Measurements from ENCODE around the gene HPF1. TPM values are rescaled to one million over a fixed set of nuclear protein-coding genes. Genes with fewer than 3 reads are reported as not detected.
"Not testable (repeated sequence)": the region's sequence is repeated elsewhere in the genome, so short reads cannot be mapped to it uniquely, and the experiment has no call there.

Gene HPF1
- polyA plus RNA-seq, 3 donors = 10.2 to 29.9 (median 25.1) TPM

DNA sequence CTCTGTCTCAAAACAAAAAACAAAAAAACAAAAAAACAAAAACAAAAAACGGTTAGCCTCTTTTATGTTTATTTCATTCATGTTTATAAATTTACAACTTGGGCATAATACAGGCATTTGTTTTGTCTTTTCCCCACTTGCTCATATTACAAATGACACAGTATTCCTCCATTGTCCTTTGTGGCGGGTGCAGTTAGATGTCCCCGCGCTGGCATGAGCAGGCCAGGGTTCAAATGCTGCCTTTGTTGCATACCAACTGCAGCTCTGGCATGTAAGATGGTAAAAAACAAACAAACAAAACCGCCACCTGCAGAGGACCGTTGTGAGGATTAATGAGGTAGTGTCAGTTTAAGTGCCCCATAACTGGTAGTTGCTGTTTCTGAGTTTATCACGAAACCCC, 16.1 kb upstream of the HPF1 start:
- no peaks in the 10 kb centered on the region for H3K9me3 ChIP-seq (replicated peaks in 1 of 2; ENCODE audit: control insufficient read depth in 1 of 2, insufficient read depth in 1 of 2, low read length in 2 of 2)
- H3K4me3 Mint-ChIP-seq = no peak overlapping the region

DNA sequence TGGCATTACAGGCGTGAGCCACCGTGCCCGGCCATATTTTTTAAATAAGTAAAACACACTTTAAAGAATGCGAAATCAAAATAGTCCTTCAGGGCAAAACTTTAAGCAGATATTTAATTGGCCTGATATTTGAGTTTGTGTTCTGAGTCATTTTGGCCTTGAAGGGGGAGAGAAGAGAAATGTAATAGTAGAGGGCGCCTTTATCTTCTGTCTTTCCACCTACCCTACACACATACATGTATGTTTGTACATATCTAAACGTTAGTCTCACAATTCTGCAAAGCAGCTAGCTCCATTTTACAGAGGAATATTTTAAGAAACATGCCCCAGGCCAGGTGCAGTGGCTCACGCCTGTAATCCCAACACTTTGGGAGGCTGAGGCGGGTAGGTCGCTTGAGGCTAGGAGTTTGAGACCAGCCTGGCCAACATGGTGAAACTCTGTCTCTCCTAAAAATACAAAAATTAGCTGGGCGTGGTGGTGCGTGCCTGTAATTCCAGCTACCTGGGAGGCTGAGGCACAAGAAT, 13.9 kb upstream of the HPF1 start:
- H3K27me3 ChIP-seq (ENCODE audit: control insufficient read depth in 2 of 2, insufficient read depth in 2 of 2, low read length in 2 of 2) = peaks cover 11 to 23% of the 10 kb centered on the region in 2 donors
- H3K36me3 ChIP-seq (replicated peaks in 1 of 2; ENCODE audit: control insufficient read depth in 1 of 2, insufficient read depth in 2 of 2, low read length in 2 of 2); H3K79me2 ChIP-seq (ENCODE audit: insufficient read depth, low read length); H3K4me3 Mint-ChIP-seq; H3K9ac ChIP-seq (ENCODE audit: insufficient read depth, low read length, poor library complexity, severe bottlenecking); H3K4me2 ChIP-seq (replicated peaks; ENCODE audit: extremely low read depth, low read length, poor library complexity, severe bottlenecking); H3K9me3 ChIP-seq (replicated peaks in 1 of 2; ENCODE audit: control insufficient read depth in 1 of 2, insufficient read depth in 1 of 2, low read length in 2 of 2); H3K4me3 ChIP-seq (replicated peaks in 1 of 3; ENCODE audit: low read depth in 2 of 3, low read length in 3 of 3); H3K27ac Mint-ChIP-seq; H4K20me1 ChIP-seq (ENCODE audit: insufficient read depth, low read length); intact Hi-C loops (cut with micrococcal nuclease); DNase-seq; H3K27ac ChIP-seq (ENCODE audit: low read depth in 1 of 2, low read length in 2 of 2); H3K36me3 Mint-ChIP-seq; H2AFZ ChIP-seq (ENCODE audit: insufficient read depth, low read depth, low read length, poor library complexity, severe bottlenecking); H3K4me1 ChIP-seq (ENCODE audit: control insufficient read depth in 1 of 2, insufficient read depth in 2 of 2, low read length in 2 of 2): not testable (repeated sequence)
- peaks cover 17% of the 10 kb centered on the region for H3K4me1 Mint-ChIP-seq
- 93% methylated on average over 2 of the region's 11 CpGs for WGBS (ENCODE audit: insufficient coverage)
- peaks cover 24 to 45% (median 29%) of the 10 kb centered on the region in 3 donors for H3K27me3 Mint-ChIP-seq (ENCODE audit: low read depth in 3 of 3)
- H3K9me3 Mint-ChIP-seq = peaks cover 0 to 14% (median 4%) of the 10 kb centered on the region in 7 donors

More for the DNA sequence above, 16.1 kb upstream of the HPF1 start:
- intact Hi-C loops (cut with micrococcal nuclease) = no loop called here
- Mint-ChIP-seq H3K4me1 (peaks cover 17% of the 10 kb centered on the region), H3K9me3 (peaks cover 2 to 18% (median 4%) of the 10 kb centered on the region in 7 donors), H3K27me3 (ENCODE audit: low read depth in 3 of 3) (peaks cover 24 to 43% (median 29%) of the 10 kb centered on the region in 3 donors), H3K27ac (no peak overlapping the region), H3K36me3 (no peaks in the 10 kb centered on the region)
- Histone ChIP-seq H3K79me2 (ENCODE audit: insufficient read depth, low read length) (no peaks in the 10 kb centered on the region), H3K36me3 (replicated peaks in 1 of 2; ENCODE audit: control insufficient read depth in 1 of 2, insufficient read depth in 2 of 2, low read length in 2 of 2) (no peaks in the 10 kb centered on the region), H3K4me2 (replicated peaks; ENCODE audit: extremely low read depth, low read length, poor library complexity, severe bottlenecking) (no peak overlapping the region), H4K20me1 (ENCODE audit: insufficient read depth, low read length) (no peaks in the 10 kb centered on the region), H3K9ac (ENCODE audit: insufficient read depth, low read length, poor library complexity, severe bottlenecking) (no peak overlapping the region), H3K27me3 (ENCODE audit: control insufficient read depth in 2 of 2, insufficient read depth in 2 of 2, low read length in 2 of 2) (peaks cover 11 to 23% of the 10 kb centered on the region in 2 donors), H2AFZ (ENCODE audit: insufficient read depth, low read depth, low read length, poor library complexity, severe bottlenecking) (no peak overlapping the region), H3K27ac (ENCODE audit: low read depth in 1 of 2, low read length in 2 of 2) (no peak overlapping the region), H3K4me1 (ENCODE audit: control insufficient read depth in 1 of 2, insufficient read depth in 2 of 2, low read length in 2 of 2) (peaks cover 6 to 8% of the 10 kb centered on the region in 2 donors), H3K4me3 (replicated peaks in 1 of 3; ENCODE audit: low read depth in 2 of 3, low read length in 3 of 3) (no peak overlapping the region)
- 100% methylated on average over 1 of the region's 7 CpGs for WGBS (ENCODE audit: insufficient coverage)
- TF ChIP-seq, protein P1, sequence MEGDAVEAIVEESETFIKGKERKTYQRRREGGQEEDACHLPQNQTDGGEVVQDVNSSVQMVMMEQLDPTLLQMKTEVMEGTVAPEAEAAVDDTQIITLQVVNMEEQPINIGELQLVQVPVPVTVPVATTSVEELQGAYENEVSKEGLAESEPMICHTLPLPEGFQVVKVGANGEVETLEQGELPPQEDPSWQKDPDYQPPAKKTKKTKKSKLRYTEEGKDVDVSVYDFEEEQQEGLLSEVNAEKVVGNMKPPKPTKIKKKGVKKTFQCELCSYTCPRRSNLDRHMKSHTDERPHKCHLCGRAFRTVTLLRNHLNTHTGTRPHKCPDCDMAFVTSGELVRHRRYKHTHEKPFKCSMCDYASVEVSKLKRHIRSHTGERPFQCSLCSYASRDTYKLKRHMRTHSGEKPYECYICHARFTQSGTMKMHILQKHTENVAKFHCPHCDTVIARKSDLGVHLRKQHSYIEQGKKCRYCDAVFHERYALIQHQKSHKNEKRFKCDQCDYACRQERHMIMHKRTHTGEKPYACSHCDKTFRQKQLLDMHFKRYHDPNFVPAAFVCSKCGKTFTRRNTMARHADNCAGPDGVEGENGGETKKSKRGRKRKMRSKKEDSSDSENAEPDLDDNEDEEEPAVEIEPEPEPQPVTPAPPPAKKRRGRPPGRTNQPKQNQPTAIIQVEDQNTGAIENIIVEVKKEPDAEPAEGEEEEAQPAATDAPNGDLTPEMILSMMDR (IDR thresholded peaks at IDR 0.05) = no peak
- DNase-seq = no peak
